Panc1 (cell line): ENCODE measurements around the gene TMEM233.

Source experiments
- CTCF ChIP-seq: fragments of 450-650 bp; IDR thresholded peaks from 2 replicates; pipeline ENCODE4 v1.5.1; 2017; ENCODE audit warnings: mild to moderate bottlenecking
- REST ChIP-seq, 2 experiments: IDR thresholded peaks; 2 replicates each; pipeline ENCODE4 v1.6.1; 2011 to 2012; ENCODE audit warnings: low read depth in 2 of 2, control low read depth in 1 of 2, low read length in 1 of 2, mild to moderate bottlenecking in 1 of 2, moderate library complexity in 1 of 2; ENCODE audit not compliant: insufficient read depth in 1 of 2
- TCF7L2 ChIP-seq: IDR thresholded peaks from 2 replicates; pipeline ENCODE4 v1.6.1; 2011; ENCODE audit warnings: mild to moderate bottlenecking, low read depth, low read length, inconsistent platforms

DNA sequence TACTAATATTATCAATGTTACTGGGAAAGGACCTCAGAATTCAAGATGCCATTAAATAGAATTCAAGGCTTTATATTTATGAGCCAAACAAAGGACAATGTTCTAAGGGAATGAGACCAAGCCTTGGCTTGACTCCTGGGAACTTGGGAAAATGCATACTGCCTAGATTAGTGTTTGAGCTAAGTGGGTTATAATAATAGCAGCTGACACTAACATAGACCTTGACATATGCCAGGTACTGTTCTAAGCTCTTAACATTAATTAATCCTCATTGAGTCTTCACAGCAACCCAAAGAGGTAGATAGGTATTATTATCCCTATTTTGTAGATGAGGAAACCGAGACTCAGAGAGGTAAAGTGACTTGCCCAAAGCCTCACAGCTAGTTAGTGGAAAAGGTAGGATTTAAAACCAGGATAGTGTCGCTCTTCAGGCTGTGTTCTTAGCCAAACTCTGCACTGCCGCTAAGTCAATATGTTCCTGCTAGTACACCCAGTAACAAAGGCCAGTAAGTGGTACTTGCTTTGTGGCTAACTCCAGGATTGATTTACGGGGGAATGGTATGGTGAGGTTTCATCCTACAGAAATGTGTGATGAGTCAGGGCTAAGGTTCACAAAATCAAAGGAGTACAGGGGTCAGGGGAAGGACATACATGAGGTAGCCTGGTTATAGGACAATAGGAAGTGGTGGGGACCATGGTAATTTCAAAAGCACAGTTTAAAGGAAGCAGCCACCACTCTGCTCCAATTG, 38.5 kb downstream of the TMEM233 start:
- no peak for TF ChIP-seq CTCF
- no peak for TF ChIP-seq REST (IDR thresholded peaks at IDR 0.05; ENCODE audit: insufficient read depth in 1 of 2, low read depth in 2 of 2, low read length in 1 of 2)
- no peak for TF ChIP-seq TCF7L2
